Measurements from ENCODE around the gene ITGA11.

Gene ITGA11

DNA sequence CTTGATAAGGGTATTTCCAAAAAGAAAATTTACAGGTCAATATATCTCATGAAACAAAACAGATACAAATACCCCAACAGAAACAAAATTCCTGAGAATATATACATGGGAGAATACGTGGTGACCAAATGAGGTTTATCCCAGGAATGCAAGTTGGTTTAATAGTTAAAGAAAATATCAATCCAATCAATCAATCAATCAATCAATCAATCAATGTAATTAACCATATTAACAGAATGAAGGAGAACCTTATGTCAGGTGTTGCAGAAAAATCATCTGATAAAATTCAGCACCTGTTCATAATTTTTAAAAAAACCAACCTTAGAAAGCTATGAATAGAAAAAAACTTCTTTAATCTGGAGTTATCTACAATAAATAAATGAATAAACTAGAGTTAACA is 35.9 kb downstream of the ITGA11 start:
- H3K27ac ChIP-seq (ENCODE audit: low read length), result no peak overlapping the region
- H3K27me3 ChIP-seq (ENCODE audit: low read depth, low read length), result no peaks in the 10 kb centered on the region
- peaks cover 0 to 2% of the 10 kb centered on the region in 2 donors for H3K9me3 ChIP-seq (ENCODE audit: control insufficient read depth in 1 of 2, low read length in 2 of 2)
- no peaks in the 10 kb centered on the region for H3K4me1 ChIP-seq (ENCODE audit: control insufficient read depth in 1 of 2, insufficient read depth in 2 of 2, low read length in 2 of 2)
- H3K4me3 ChIP-seq (ENCODE audit: low read depth in 1 of 2, low read length in 2 of 2), result no peak overlapping the region
- no peaks in the 10 kb centered on the region for H3K36me3 ChIP-seq (ENCODE audit: control insufficient read depth in 1 of 2, insufficient read depth in 2 of 2, low read length in 2 of 2)

DNA sequence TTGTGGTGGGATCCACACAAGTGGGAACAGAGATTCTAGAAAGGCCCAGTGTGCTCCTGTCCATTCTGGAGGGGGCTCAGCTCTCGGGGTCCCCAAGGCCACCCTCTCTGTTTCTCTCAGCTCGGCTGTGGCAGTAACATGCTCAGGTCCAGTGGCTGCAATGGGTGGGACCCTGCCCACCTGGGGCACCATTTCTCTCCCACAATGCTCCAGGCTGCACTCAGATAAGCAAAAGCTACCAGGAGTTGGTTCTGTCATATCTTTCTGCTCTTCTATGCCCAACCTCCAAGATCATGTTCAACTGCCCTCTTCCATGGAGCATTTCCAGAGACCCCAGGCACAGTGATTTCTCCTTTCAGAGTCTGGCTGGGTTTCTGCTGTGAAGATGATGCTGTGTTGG is 40.8 kb downstream of the ITGA11 start:
- H3K4me1 ChIP-seq (ENCODE audit: control insufficient read depth in 1 of 2, insufficient read depth in 2 of 2, low read length in 2 of 2), result no peaks in the 10 kb centered on the region
- H3K27ac ChIP-seq (ENCODE audit: low read length), result no peak overlapping the region
- H3K27me3 ChIP-seq (ENCODE audit: low read depth, low read length), result no peaks in the 10 kb centered on the region
- peaks cover 0 to 2% of the 10 kb centered on the region in 2 donors for H3K9me3 ChIP-seq (ENCODE audit: control insufficient read depth in 1 of 2, low read length in 2 of 2)
- H3K36me3 ChIP-seq (ENCODE audit: control insufficient read depth in 1 of 2, insufficient read depth in 2 of 2, low read length in 2 of 2), result no peaks in the 10 kb centered on the region
- no peak overlapping the region for H3K4me3 ChIP-seq (ENCODE audit: low read depth in 1 of 2, low read length in 2 of 2)

DNA sequence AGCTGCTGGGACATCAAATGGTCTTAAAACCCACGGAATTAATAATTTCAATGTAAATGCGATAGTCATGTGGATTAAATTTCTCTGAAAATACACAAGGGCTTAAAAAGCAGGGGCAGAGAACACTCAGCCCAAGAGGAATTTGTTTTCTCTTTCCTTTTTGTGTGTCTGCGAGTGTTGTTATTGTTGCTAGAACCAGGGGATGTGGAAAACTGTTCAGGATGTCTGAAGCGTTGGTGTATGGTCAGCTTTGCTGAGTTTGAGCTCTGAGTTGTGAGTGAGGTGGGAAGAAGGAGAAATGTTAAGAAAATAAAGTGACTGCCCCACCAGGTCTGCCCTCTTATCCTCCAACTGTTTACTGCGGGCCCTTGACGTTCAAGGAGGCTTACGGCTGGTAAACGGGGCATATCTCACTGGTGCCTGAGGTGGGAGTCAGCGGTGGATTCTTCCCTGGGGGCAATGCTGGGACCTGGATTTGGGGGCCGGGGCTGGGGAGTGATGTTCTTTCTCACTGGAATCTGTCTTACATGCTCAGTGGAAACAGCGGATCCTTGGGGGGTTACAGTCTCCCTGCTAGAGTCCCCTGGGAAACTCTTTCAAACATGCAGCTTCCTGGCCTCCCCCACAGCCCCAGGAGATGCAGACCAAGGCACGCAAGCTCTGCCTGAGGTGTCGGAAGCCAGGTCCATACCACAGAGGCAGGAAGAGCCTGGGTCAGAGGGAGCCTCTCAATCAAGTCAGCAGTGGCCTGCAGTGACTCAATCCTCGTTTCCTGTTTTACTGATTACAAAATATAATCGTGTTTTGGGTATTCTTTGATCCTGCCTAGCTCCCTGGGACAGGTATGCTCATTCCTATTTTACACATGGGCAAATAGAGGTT is 41.8 kb downstream of the ITGA11 start:
- H3K4me1 ChIP-seq (ENCODE audit: control insufficient read depth in 1 of 2, insufficient read depth in 2 of 2, low read length in 2 of 2), result no peaks in the 10 kb centered on the region
- no peak overlapping the region for H3K27ac ChIP-seq (ENCODE audit: low read length)
- no peaks in the 10 kb centered on the region for H3K27me3 ChIP-seq (ENCODE audit: low read depth, low read length)
- no peak overlapping the region for H3K4me3 ChIP-seq (ENCODE audit: low read depth in 1 of 2, low read length in 2 of 2)
- H3K36me3 ChIP-seq (ENCODE audit: control insufficient read depth in 1 of 2, insufficient read depth in 2 of 2, low read length in 2 of 2), result no peaks in the 10 kb centered on the region
- peaks cover 0 to 2% of the 10 kb centered on the region in 2 donors for H3K9me3 ChIP-seq (ENCODE audit: control insufficient read depth in 1 of 2, low read length in 2 of 2)

DNA sequence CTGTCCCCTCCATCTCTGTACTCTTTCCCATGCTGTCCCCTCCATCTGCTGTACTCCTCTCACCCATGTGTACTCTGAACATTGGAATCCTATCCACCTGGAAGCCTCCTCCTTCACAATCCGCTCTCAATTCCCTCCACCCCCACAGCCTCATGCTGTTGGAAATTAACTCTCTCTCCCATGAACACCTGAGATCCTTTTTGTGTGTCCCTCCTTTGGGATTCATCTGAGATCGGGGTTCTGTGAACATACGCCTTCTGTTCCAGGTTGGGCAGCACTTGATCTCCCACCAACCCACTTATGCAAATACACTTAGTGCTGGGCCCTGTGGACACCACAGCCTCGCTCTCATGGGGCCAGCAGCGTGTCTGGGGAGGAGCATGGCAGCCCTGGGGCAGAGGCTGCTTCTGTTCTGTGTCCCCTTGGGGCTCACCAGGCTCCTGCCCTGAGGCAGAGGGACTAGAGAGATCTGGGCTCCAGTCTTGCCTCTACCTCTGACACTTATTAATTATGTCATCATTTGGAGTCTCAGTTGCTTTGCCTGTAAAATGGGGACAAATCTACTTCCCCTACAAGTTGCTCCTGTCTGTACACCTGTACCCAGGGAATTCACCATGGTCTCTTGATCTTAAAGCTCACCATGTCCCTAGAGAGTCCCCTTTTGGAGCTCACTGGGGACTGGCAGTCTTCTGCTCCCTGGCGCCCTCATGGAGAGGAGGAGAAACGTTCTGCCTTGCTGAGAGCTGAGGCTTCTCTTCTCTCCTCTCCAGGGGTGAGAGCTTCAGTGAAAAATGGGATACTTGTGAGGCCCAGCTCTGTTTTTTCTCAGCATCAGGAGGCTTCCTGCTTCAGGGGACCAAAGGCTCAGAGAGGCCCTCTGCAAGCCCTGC is 42.7 kb downstream of the ITGA11 start:
- Histone ChIP-seq H3K36me3 (ENCODE audit: control insufficient read depth in 1 of 2, insufficient read depth in 2 of 2, low read length in 2 of 2) (no peaks in the 10 kb centered on the region), H3K27me3 (ENCODE audit: low read depth, low read length) (no peaks in the 10 kb centered on the region), H3K9me3 (ENCODE audit: control insufficient read depth in 1 of 2, low read length in 2 of 2) (peaks cover 0 to 2% of the 10 kb centered on the region in 2 donors), H3K4me1 (ENCODE audit: control insufficient read depth in 1 of 2, insufficient read depth in 2 of 2, low read length in 2 of 2) (peaks cover 0 to 2% of the 10 kb centered on the region in 2 donors), H3K4me3 (ENCODE audit: low read depth in 1 of 2, low read length in 2 of 2) (no peak overlapping the region), H3K27ac (ENCODE audit: low read length) (no peak overlapping the region)

DNA sequence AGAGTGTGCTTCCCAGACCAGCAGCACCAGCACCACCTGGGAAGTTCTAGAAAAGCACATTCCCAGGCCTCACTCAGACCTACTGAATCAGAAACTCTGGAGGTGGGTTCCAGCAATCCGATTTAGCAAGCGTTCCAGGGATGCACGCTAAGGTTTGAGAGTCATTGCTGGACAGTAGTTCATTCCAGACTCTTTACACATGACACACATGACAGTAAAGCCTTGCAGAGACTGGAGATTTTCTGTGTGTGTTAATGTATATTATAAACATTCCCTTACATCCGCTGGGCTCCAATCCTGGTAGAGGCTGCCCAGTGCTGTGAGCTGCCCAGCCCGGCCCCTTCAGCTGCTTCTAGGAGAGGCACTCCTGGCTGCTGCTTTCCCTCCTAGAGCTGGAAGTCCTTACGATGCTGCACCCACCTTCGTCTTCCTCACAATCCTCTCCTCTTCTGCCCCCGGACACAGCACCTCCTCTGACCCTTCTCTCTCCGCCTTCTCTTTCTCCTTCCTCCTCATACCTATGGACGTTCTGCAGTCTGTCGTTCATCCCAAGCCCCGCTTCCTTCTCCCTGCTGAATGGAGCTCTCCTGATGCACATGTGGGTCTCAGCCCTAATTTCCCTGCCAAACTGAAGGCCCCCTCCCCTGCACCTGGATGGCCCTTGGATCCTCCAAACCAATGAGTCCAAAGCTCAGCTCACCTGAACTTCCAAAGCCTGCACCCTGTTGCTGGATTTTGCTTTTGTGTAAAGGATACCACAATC is 44.4 kb downstream of the ITGA11 start:
- no peaks in the 10 kb centered on the region for H3K9me3 ChIP-seq (ENCODE audit: control insufficient read depth in 1 of 2, low read length in 2 of 2)
- peaks cover 0 to 9% of the 10 kb centered on the region in 2 donors for H3K4me1 ChIP-seq (ENCODE audit: control insufficient read depth in 1 of 2, insufficient read depth in 2 of 2, low read length in 2 of 2)
- H3K27ac ChIP-seq (ENCODE audit: low read length), result no peak overlapping the region
- no peaks in the 10 kb centered on the region for H3K36me3 ChIP-seq (ENCODE audit: control insufficient read depth in 1 of 2, insufficient read depth in 2 of 2, low read length in 2 of 2)
- H3K27me3 ChIP-seq (ENCODE audit: low read depth, low read length), result no peaks in the 10 kb centered on the region
- H3K4me3 ChIP-seq (ENCODE audit: low read depth in 1 of 2, low read length in 2 of 2), result no peak overlapping the region

DNA sequence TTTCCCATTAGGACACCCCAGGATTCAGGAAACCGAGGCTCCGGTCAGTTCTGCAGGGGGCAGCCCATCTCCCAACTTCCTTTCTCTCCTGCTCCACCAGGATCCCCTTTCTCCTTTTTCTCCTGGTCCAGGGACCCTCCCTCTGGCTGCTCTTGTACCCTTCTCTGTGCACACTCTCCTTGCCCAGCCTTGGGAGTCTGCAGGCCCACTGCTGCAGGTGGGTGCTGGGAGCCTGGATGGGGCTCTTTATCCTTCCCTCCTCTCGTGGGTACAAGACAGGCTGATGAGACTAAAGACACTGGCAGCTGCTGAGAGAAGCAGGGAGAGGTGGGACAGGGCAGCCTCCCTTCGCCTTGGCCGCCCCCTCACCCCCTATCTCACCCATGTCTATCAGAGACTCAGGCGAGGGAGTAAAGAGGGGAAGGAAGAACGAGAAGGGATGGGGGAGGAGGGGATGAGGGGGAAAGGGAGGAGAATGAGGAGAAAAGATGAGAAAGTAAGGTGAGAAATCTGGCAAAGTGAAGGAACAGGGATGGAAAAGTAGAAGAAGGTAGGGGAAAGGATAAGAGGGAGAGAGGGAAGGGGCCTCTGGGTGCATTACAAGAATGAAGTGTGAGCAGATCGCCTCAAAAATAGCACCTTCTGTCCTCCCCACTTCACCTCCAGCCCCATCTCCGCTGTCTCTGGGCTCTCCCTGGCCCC is 45.2 kb downstream of the ITGA11 start:
- Histone ChIP-seq H3K27me3 (ENCODE audit: low read depth, low read length) (no peaks in the 10 kb centered on the region), H3K9me3 (ENCODE audit: control insufficient read depth in 1 of 2, low read length in 2 of 2) (no peaks in the 10 kb centered on the region), H3K36me3 (ENCODE audit: control insufficient read depth in 1 of 2, insufficient read depth in 2 of 2, low read length in 2 of 2) (no peaks in the 10 kb centered on the region), H3K27ac (ENCODE audit: low read length) (no peak overlapping the region), H3K4me1 (ENCODE audit: control insufficient read depth in 1 of 2, insufficient read depth in 2 of 2, low read length in 2 of 2) (peaks cover 0 to 9% of the 10 kb centered on the region in 2 donors), H3K4me3 (ENCODE audit: low read depth in 1 of 2, low read length in 2 of 2) (no peak overlapping the region)

DNA sequence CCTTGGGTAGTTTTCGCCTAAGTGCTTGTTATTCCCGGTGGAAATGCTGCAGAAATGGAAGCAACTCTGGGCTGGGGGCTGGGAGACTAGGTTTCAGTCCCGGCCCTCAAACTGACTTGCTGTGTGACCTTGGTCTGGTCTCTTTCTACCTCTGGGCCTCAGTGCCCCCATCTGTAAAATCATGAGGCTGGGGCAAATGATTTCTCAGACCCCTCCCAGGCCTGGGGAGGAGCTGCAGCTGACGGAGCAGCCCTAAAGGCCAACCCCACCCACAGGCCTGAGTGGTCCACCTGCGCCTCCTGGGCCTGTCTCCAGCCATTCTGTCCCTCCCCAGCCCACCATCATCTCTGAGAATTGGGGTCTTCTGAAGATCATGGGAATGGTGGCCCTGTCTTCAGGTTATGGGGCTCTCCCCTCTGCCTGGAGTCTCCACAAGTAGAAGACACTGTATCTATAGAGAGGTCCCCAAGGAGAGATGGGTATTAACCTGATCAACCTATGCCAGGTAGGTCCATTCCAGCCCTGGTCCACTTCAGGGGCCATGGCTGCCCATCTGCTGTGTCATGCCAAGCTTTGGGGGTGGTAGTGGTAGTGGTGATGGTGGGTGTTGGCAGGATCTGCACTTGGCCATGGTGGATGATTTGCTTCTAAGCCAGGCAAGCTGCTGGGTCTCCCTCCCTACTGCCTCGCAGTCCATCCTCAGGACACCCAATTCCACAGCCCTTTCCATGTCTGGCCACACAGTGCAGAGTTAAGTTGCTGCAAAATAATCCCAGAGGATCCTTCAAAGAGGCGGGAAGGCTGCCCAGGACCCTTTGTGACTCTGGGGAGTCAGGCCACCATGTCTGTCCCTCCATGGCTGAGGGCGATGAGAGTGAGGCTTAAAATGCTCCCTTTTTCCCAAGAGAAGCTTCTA is 46.0 kb downstream of the ITGA11 start:
- Histone ChIP-seq H3K4me3 (ENCODE audit: low read depth in 1 of 2, low read length in 2 of 2) (no peak overlapping the region), H3K9me3 (ENCODE audit: control insufficient read depth in 1 of 2, low read length in 2 of 2) (no peaks in the 10 kb centered on the region), H3K4me1 (ENCODE audit: control insufficient read depth in 1 of 2, insufficient read depth in 2 of 2, low read length in 2 of 2) (peaks cover 0 to 9% of the 10 kb centered on the region in 2 donors), H3K27ac (ENCODE audit: low read length) (no peak overlapping the region), H3K36me3 (ENCODE audit: control insufficient read depth in 1 of 2, insufficient read depth in 2 of 2, low read length in 2 of 2) (no peaks in the 10 kb centered on the region), H3K27me3 (ENCODE audit: low read depth, low read length) (no peaks in the 10 kb centered on the region)

DNA sequence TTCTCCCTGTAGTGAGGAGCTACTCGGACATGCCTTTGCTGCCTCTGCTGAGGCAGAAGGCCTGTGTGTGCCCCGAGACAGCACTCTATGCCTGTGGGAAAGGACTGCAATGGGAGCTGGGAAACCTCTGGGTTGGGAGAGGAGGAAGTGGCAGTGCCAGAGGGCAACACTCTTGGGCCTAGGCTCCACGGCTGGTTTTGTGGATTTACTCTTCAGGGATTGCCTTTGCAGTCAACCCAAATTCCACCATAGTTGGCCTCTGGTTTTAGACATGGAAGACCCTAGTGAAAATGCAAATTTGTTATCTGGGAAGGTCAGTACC is 46.8 kb downstream of the ITGA11 start:
- H3K4me1 ChIP-seq (ENCODE audit: control insufficient read depth in 1 of 2, insufficient read depth in 2 of 2, low read length in 2 of 2), result peaks cover 0 to 9% of the 10 kb centered on the region in 2 donors
- no peaks in the 10 kb centered on the region for H3K9me3 ChIP-seq (ENCODE audit: control insufficient read depth in 1 of 2, low read length in 2 of 2)
- H3K27ac ChIP-seq (ENCODE audit: low read length), result no peak overlapping the region
- H3K36me3 ChIP-seq (ENCODE audit: control insufficient read depth in 1 of 2, insufficient read depth in 2 of 2, low read length in 2 of 2), result no peaks in the 10 kb centered on the region
- no peak overlapping the region for H3K4me3 ChIP-seq (ENCODE audit: low read depth in 1 of 2, low read length in 2 of 2)
- no peaks in the 10 kb centered on the region for H3K27me3 ChIP-seq (ENCODE audit: low read depth, low read length)

DNA sequence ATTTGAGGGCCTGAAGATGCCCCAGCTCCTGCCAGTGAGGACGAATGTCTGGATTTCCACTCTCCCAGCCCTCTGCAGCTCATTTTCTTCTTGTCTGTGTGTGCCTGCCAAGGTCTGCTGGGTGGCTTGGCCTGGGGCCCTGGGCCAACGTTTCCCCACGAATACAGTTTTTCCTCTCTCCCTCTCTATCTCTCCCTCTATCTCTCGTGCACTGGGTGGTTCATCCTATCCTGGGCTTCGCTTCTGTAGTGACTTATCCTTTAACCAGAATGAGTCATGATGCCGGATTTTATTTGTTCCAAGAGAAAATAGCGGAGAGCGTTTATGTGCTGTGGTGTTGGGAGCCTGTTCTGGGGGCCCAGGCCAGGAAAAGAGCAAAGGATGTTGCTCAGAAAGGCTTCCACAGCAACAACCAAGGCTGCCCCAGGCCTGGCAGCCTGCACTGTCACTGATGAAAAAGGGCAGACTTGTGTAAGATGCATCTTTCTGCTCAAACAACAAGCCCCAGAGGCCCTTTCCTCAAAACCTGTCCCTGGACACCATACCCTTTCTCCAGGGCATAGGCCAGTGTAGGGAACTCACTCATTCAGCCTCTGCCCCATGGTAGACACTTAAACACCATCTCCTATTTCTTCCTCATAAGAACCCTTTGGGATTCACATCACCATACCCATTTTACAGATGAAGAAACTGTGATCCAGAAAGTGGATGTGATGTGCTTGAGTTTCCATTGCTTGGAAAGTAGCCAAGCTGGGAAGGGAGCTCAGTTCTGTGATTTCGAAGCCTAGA is 47.3 kb downstream of the ITGA11 start:
- no peak overlapping the region for H3K27ac ChIP-seq (ENCODE audit: low read length)
- peaks cover 0 to 9% of the 10 kb centered on the region in 2 donors for H3K4me1 ChIP-seq (ENCODE audit: control insufficient read depth in 1 of 2, insufficient read depth in 2 of 2, low read length in 2 of 2)
- H3K27me3 ChIP-seq (ENCODE audit: low read depth, low read length), result no peaks in the 10 kb centered on the region
- H3K9me3 ChIP-seq (ENCODE audit: control insufficient read depth in 1 of 2, low read length in 2 of 2), result no peaks in the 10 kb centered on the region
- H3K36me3 ChIP-seq (ENCODE audit: control insufficient read depth in 1 of 2, insufficient read depth in 2 of 2, low read length in 2 of 2), result no peaks in the 10 kb centered on the region
- no peak overlapping the region for H3K4me3 ChIP-seq (ENCODE audit: low read depth in 1 of 2, low read length in 2 of 2)
